Heart left ventricle (tissue), 16 donors: ENCODE data around the gene KCNS3. TPM values are rescaled to one million over a fixed set of nuclear protein-coding genes. Genes with fewer than 3 reads are reported as not detected.
"Not testable (repeated sequence)": the region's sequence is repeated elsewhere in the genome, so short reads cannot be mapped to it uniquely, and the experiment has no call there.

ENCODE experiments used
- ATAC-seq, 4 donors: fragments of 200-7000 bp; cut with Tn5 transposase; one replicate each; pipeline ENCODE4 v1.9.1; 2020 to 2022; ENCODE audit warnings: moderate library complexity in 4 of 4, mild to moderate bottlenecking in 3 of 4, moderate number of reproducible peaks in 1 of 4
- DNase-seq, 5 donors: peaks; one replicate each; pipeline ENCODE4 v3.0.0-alpha.2; 2020
- H3K27ac ChIP-seq, 12 donors: fragments of 200-600 bp; sonication (generic) in 4 of 12; one replicate each; pipeline versions ENCODE4 v1.5.0 to v1.8.0; 2016 to 2022; ENCODE audit warnings: mild to moderate bottlenecking in 2 of 12
- H3K27me3 ChIP-seq, 9 donors: fragments of 200-600 bp; sonication (generic) in 2 of 9; one replicate each; pipeline versions ENCODE4 v1.5.1 to v1.8.0; 2016 to 2022; ENCODE audit warnings: mild to moderate bottlenecking in 3 of 9
- H3K36me3 ChIP-seq, 9 donors: fragments of 200-600 bp; sonication (generic) in 2 of 9; one replicate each; pipeline versions ENCODE4 v1.5.0 to v1.8.0; 2018 to 2022; ENCODE audit warnings: mild to moderate bottlenecking in 2 of 9
- H3K4me1 ChIP-seq, 12 donors: fragments of 200-600 bp; sonication (generic) in 4 of 12; one replicate each; pipeline versions ENCODE4 v1.5.0 to v1.8.0; 2016 to 2022; ENCODE audit warnings: mild to moderate bottlenecking in 3 of 12
- H3K4me3 ChIP-seq, 12 donors: fragments of 200-600 bp; sonication (generic) in 4 of 12; one replicate each; pipeline versions ENCODE4 v1.5.0 to v1.8.0; 2017 to 2022; ENCODE audit warnings: mild to moderate bottlenecking in 9 of 12, moderate library complexity in 4 of 12
- H3K9me3 ChIP-seq, 12 donors: fragments of 200-600 bp; sonication (generic) in 4 of 12; one replicate each; pipeline versions ENCODE4 v1.5.0 to v1.8.0; 2016 to 2022; ENCODE audit warnings: mild to moderate bottlenecking in 1 of 12
- POLR2A ChIP-seq, 2 donors: fragments of 450-650 bp; IDR thresholded peaks; one replicate each; pipeline ENCODE4 v1.6.1; 2017; ENCODE audit warnings: antibody characterized with exemption in 2 of 2, mild to moderate bottlenecking in 2 of 2, moderate library complexity in 2 of 2
- WGBS, 4 donors: extraction: QIAGEN DNeasy Blood & Tissue Kit in 2 of 4; methylation state at CpG; one replicate each; pipeline versions ENCODE4 v1.1.5 to v1.1.7; 2013 to 2018; 5-methylcytosine and 5-hydroxymethylcytosine counted together
- intact Hi-C, 10 donors: fragments of 100-400 bp; cut with DNase I; formaldehyde crosslinking; loops; one replicate each; pipeline versions ENCODE4 v1.11.1 to v1.14.2; 2022
- polyA plus RNA-seq, 2 donors: library from polyadenylated mRNA; stranded (reverse); fragments of 200-250 nt; gene quantifications; one replicate each; pipeline ENCODE4 v1.2.3, GENCODE V29; 2013
- total RNA-seq, 9 donors: library from RNA; depleted of rRNA in 2 of 9; stranded (reverse); fragments of >200 nt in 2 of 9; fragmentation: NEBNext Ultra II Directional in 3 of 9; extraction: Animal tissue kit (Norgen Biotek cat#: 25700) in 3 of 9; gene quantifications; one replicate each; pipeline versions ENCODE4 v1.1.0 to v1.2.4, GENCODE V29; 2016 to 2023
- TF ChIP-seq, protein P1 (sequence below), 12 donors: fragments of 200-600 bp; sonication (generic) in 4 of 12; IDR thresholded peaks; one replicate each; pipeline versions ENCODE4 v1.5.0 to v1.8.0; 2018 to 2022; ENCODE audit warnings: antibody characterized with exemption in 12 of 12, mild to moderate bottlenecking in 5 of 12
- donor health status: ischemic (EF 13 %, LVEDD 7.1; RV severe dilation, severe dysfunction).
- donor health status: healthy with polysubstance abuse.
- donor health status: DM: no; HTN: yes; CAD: no.
- donor health status: DM: no; HTN: no; CAD: no.
- donor health status: ischemic (EF 25% LVEDD 6.9; RV normal size, moderate dysfunction).
- donor health status: ischemic (EF 25% LVEDD 5.7; RV mildly dilated, moderate dysfunction).
- donor health status: healthy.
- donor health status: DM: yes; HTN: yes; CAD: no.
- donor health status: ischemic (EF 35%, LVEDD 5.7; RV mildly dilated, moderate dysfunction).
- donor health status: nonischemic (EF 11% LVEDD 7.7; RV severe dilation, severe dysfunction).
- donor health status: DM: yes; HTN: yes; CAD: no.
- donor health status: PGD.
- donor health status: ischemic (EF 29% LVEDD 5.4; RV normal size, mild dysfunction).
- donor health status: nonischemic (EF 23%, LVEDD 6.1; RV moderate dilation, normal function).

The KCNS3 gene
- total and polyA plus RNA-seq, 11 donors, result 1.0 to 9.9 (median 2.5) TPM

DNA sequence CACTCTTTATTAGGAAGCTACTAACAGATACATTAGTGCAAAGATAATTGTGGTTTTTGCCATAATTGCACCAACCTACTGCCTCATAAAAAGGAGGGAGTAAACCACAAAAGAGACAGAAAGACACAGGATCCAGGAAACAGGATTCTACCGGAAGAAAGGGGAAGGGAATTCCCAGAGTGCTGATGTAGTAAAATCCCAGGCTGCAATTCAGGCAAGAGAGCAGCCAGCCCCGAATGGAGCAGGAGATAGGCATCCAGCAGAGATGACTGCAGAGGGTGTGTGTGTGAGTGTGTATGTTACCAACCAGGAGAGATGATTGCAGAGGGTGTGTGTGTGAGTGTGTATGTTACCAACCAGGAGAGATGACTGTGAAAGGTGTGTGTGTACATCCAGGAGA, 84.4 kb downstream of the KCNS3 start:
- no peaks in the 10 kb centered on the region for H3K9me3 ChIP-seq
- DNase-seq (no peak), ATAC-seq (no peak)
- H3K36me3 ChIP-seq, result no peaks in the 10 kb centered on the region
- H3K4me1 ChIP-seq, result no peaks in the 10 kb centered on the region
- intact Hi-C loops, result no loop called here
- H3K4me3 ChIP-seq, result no peak overlapping the region
- H3K27ac ChIP-seq, result no peak overlapping the region
- WGBS, 4 donors, result 5 to 11% (median 8%) methylated on average over 2 of the region's 2 CpGs
- TF ChIP-seq POLR2A (IDR thresholded peaks at IDR 0.05), result no peak
- H3K27me3 ChIP-seq, result no peaks in the 10 kb centered on the region

DNA sequence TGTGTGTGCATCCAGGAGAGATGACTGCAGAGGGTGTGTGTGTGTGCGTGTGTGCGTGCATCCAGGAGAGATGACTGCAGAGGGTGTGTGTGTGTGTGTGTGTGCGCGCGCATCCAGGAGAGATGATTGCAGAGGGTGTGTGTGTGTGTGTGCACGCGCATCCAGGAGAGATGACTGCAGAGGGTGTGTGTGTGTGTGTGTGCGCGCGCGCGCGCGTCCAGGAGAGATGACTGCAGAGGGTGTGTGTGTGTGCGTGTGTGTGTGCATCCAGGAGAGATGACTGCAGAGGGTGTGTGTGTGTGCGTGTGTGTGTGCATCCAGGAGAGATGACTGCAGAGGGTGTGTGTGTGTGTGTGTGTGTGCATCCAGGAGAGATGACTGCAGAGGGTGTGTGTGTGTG, 85.1 kb downstream of the KCNS3 start:
- H3K27me3 ChIP-seq, ATAC-seq, intact Hi-C loops, H3K4me1 ChIP-seq, H3K4me3 ChIP-seq, H3K36me3 ChIP-seq, H3K27ac ChIP-seq, H3K9me3 ChIP-seq, DNase-seq: not testable (repeated sequence)
- 87 to 100% (median 93%) methylated on average over 9 to 16 of the region's 16 CpGs for WGBS, 4 donors

DNA sequence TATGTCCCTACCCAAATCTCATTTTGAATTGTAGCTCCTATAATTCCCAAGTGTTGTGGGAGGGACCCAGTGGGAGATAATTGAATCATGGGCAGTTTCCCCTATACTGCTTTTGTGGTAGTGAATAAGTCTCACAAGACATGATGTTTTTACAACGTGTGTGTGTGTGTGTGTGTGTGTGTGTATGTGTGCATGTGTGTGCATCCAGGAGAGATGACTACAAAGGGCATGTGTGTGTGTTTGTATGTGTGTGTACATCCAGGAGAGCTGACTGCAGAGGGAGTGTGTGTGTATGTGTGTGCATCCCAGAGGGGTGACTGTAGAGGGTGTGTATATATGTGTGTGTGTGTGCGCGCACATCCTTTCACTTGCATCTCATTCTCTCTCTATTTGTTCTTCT, 86.7 kb downstream of the KCNS3 start:
- no peaks in the 10 kb centered on the region for H3K9me3 ChIP-seq
- H3K4me3 ChIP-seq, result no peak overlapping the region
- no peak overlapping the region for H3K27ac ChIP-seq
- H3K36me3 ChIP-seq, result no peaks in the 10 kb centered on the region
- 73 to 88% (median 83%) methylated on average over 3 of the region's 3 CpGs for WGBS, 4 donors
- intact Hi-C loops, result no loop called here
- no peaks in the 10 kb centered on the region for H3K4me1 ChIP-seq
- no peak for DNase-seq
- TF ChIP-seq, protein P1, sequence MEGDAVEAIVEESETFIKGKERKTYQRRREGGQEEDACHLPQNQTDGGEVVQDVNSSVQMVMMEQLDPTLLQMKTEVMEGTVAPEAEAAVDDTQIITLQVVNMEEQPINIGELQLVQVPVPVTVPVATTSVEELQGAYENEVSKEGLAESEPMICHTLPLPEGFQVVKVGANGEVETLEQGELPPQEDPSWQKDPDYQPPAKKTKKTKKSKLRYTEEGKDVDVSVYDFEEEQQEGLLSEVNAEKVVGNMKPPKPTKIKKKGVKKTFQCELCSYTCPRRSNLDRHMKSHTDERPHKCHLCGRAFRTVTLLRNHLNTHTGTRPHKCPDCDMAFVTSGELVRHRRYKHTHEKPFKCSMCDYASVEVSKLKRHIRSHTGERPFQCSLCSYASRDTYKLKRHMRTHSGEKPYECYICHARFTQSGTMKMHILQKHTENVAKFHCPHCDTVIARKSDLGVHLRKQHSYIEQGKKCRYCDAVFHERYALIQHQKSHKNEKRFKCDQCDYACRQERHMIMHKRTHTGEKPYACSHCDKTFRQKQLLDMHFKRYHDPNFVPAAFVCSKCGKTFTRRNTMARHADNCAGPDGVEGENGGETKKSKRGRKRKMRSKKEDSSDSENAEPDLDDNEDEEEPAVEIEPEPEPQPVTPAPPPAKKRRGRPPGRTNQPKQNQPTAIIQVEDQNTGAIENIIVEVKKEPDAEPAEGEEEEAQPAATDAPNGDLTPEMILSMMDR (IDR thresholded peaks at IDR 0.05), result no peak
- no peak for TF ChIP-seq POLR2A (IDR thresholded peaks at IDR 0.05)
- no peaks in the 10 kb centered on the region for H3K27me3 ChIP-seq
- ATAC-seq, result no peak

DNA sequence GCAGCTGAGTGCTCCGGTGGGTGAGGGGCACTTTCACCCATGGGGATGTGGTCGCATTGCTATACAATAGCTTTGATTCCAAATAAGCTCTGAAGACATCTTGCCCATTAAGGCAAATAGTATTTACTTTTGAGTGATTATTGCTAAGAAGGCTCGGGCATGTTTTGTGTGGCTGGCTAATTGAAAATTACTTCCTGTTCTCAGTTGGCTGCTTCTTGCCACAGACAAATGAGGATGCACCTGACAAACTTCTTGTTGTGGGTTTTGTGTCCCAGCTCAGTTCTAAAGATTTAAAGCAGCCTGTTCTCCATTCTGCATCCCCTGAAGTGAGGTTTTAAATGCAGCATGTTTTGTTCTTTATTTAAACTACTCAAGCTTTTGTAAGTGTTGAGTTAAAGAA, 88.3 kb downstream of the KCNS3 start:
- H3K4me3 ChIP-seq, result no peak overlapping the region
- DNase-seq (no peak), ATAC-seq (no peak)
- H3K9me3 ChIP-seq, result no peaks in the 10 kb centered on the region
- TF ChIP-seq POLR2A (IDR thresholded peaks at IDR 0.05), result no peak
- TF ChIP-seq, protein P1 (IDR thresholded peaks at IDR 0.05), result no peak
- no peaks in the 10 kb centered on the region for H3K4me1 ChIP-seq
- no peaks in the 10 kb centered on the region for H3K36me3 ChIP-seq
- WGBS, 4 donors, result 72 to 76% (median 75%) methylated on average over 3 of the region's 3 CpGs
- intact Hi-C loops, result no loop called here
- no peak overlapping the region for H3K27ac ChIP-seq
- no peaks in the 10 kb centered on the region for H3K27me3 ChIP-seq

DNA sequence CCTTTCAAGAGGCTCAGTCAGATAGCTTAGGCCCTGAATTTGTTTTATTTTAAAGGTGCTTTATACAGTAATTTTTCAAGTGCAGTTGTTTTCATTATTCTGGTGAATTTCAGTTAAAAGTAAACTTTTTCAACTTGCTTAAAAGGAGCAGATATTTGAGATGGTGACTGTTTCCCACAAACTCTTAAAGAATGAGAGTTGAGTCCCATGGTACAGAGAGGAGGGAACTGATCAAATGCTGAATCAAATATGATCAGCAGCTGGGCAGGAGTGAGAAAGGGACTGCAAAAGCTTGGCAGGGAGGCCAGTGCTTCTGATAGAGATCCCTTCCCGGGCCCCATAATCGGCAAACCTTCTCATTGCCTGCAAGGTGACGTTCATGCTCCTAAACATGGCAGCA, 91.2 kb downstream of the KCNS3 start:
- H3K27me3 ChIP-seq, result no peaks in the 10 kb centered on the region
- no peak overlapping the region for H3K27ac ChIP-seq
- no peak overlapping the region for H3K4me3 ChIP-seq
- no peaks in the 10 kb centered on the region for H3K36me3 ChIP-seq
- WGBS, 4 donors, result 85 to 94% (median 88%) methylated on average over 3 of the region's 3 CpGs
- no peak for DNase-seq
- TF ChIP-seq, protein P1 (IDR thresholded peaks at IDR 0.05), result no peak
- no peak for TF ChIP-seq POLR2A (IDR thresholded peaks at IDR 0.05)
- intact Hi-C loops, result no loop called here
- ATAC-seq, result no peak
- H3K9me3 ChIP-seq, result no peaks in the 10 kb centered on the region
- no peaks in the 10 kb centered on the region for H3K4me1 ChIP-seq
